ENCODE results near the gene SLAMF7.

DNA sequence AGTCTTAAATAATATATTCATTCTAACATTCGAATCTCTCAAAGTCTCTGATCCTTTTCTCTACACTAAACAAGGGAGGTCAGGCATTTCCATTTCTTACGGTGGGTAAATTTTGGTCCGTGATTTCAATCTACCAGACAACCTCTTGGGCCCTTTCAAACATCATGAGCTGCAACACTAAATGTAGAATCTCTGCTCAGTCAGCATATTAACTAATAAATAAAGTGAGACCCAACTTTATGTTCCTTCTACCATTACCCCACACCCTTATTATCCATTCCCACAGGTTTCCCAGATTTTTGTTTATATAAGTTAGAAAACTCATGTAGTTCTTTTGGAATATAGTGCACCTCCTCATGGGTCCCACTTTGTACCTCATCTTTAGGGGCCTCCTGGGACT, 24.9 kb downstream of the SLAMF7 start:
- TF ChIP-seq, protein P1, sequence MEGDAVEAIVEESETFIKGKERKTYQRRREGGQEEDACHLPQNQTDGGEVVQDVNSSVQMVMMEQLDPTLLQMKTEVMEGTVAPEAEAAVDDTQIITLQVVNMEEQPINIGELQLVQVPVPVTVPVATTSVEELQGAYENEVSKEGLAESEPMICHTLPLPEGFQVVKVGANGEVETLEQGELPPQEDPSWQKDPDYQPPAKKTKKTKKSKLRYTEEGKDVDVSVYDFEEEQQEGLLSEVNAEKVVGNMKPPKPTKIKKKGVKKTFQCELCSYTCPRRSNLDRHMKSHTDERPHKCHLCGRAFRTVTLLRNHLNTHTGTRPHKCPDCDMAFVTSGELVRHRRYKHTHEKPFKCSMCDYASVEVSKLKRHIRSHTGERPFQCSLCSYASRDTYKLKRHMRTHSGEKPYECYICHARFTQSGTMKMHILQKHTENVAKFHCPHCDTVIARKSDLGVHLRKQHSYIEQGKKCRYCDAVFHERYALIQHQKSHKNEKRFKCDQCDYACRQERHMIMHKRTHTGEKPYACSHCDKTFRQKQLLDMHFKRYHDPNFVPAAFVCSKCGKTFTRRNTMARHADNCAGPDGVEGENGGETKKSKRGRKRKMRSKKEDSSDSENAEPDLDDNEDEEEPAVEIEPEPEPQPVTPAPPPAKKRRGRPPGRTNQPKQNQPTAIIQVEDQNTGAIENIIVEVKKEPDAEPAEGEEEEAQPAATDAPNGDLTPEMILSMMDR (IDR thresholded peaks at IDR 0.05; ENCODE audit: control extremely low read depth in 1 of 3, insufficient read depth in 1 of 3, low read depth in 1 of 3, low read length in 3 of 3), result no peak
- TF ChIP-seq BCL11A (IDR thresholded peaks at IDR 0.05; ENCODE audit: low read depth in 2 of 2, low read length in 2 of 2), result no peak
- TF ChIP-seq RXRA (IDR thresholded peaks at IDR 0.05; ENCODE audit: insufficient read depth, low read depth, low read length), result no peak
- TF ChIP-seq CEBPB (IDR thresholded peaks at IDR 0.05; ENCODE audit: low read depth, low read length), result no peak
- no peak for TF ChIP-seq EP300 (IDR thresholded peaks at IDR 0.05; ENCODE audit: borderline replicate concordance in 1 of 2, low read depth in 2 of 2, low read length in 2 of 2)
- TF ChIP-seq CBX5 (IDR thresholded peaks at IDR 0.05; ENCODE audit: low read depth, low read length), result no peak
- TF ChIP-seq KDM1A (IDR thresholded peaks at IDR 0.05; ENCODE audit: borderline replicate concordance, low read length), result no peak
- TF ChIP-seq POLR2AphosphoS5 (IDR thresholded peaks at IDR 0.05; ENCODE audit: low read depth, low read length), result no peak

Data from H1 (cell line).